DMS79 (cell line): ENCODE data around the gene KRT17.

Experiments used
- DNase-seq: peaks from one replicate; lab custom pipeline; 2025; lab: John Stamatoyannopoulos, UW

Gene KRT17

GRCh38 chr17:41575336-41575735, 49.0 kb downstream of the KRT17 start:
- no peak for DNase-seq

- no peak for DNase-seq
Observed at GRCh38 chr17:41571561-41572434, 52.6 kb downstream of the KRT17 start, which contains the start of gene KRT9. TSS of gene KRT9 (minus strand) at chr17:41572059. CDS start at chr17:41571992, 67 bp downstream.
